SK-N-DZ (cell line): ENCODE measurements around the gene CA5A. TPM values are rescaled to one million over a fixed set of nuclear protein-coding genes. Genes with fewer than 3 reads are reported as not detected.
A peak's percentile ranks its signal among the peaks of the same experiment; 100 is the strongest.
"Not testable (repeated sequence)": the region's sequence is repeated elsewhere in the genome, so short reads cannot be mapped to it uniquely, and the experiment has no call there.

Source experiments
- DNase-seq: peaks from one replicate; pipeline ENCODE4 v3.0.0-alpha.2; 2015; ENCODE audit warnings: low spot score
- polyA plus RNA-seq, 2 experiments: library from polyadenylated mRNA; depleted of rRNA; stranded (reverse); fragments of >200 nt; gene quantifications; 2 replicates each; pipeline ENCODE4 v1.2.3, GENCODE V29; 2014

CA5A gene
- polyA plus RNA-seq (2014; cell fraction: cytosol; rRNA removed), result not detected in 2 replicates
- 1.3 TPM in 1 of 2 replicates, not detected in the other for polyA plus RNA-seq (2014; cell fraction: nucleus; rRNA removed)

DNA sequence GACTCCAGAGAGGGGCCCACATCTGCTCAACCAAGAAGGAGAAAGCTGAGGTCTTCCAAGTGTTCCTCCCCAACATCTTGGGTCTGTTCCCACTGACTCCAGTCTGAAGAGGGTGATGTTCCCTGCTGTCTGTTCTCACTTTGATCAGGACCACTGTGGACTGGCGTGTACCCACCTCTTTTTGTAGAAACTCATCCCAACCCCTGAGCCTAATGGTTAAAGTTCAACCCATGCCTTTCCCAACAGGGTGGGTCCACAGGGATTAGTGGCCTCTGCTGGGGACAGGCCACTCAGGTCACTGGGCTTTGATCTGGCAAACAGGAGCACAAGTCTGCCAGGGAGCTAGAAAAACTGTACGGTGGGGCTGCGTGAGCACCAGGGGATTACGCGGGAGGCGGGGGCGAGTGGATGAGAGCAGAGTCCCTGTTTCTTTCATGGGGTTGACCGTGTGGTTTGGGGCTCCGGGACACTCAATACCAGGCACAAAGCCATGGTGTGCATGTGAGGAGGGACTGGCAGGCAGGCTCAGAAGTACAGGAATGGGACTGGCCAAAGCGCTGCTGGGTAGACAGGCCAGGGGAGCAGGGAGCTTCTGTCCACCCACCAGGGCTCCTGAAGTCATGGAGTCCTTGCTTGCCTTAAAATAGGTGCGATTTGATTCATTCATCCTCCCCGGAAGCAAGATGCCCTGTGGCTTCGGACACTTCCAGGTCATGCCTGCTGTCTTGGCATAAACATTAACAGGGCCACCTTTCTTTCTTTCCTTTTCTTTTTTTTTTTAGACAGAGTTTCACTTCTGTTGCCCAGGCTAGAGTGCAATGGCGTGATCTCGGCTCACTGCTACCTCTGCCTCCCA lies at the start of gene CA5A:
TSS of gene CA5A (minus strand) at position 155 of the 856 bp plus-strand sequence. CDS start at position 76, 79 bp downstream.
- no peak for DNase-seq

DNA sequence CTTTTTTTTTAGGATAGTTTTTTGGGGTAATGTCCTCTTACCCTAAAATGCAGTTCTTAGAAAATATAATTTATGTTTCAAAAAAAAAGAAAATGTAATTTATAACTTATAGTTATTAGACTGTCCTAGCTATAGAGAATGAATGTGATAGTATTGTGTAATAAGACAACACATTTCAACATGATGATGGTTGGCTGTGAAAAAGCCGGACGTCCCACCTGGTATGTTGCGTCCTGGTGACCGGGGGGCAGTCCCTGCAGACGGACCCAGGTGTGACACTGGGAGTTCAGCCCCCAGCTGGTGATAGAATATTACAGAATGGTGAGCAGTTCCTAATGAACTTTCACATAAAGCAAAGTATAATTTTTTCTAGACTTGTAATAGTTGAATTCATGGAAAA lies 49.2 kb upstream of the CA5A start:
- DNase-seq, result not testable (repeated sequence)

DNA sequence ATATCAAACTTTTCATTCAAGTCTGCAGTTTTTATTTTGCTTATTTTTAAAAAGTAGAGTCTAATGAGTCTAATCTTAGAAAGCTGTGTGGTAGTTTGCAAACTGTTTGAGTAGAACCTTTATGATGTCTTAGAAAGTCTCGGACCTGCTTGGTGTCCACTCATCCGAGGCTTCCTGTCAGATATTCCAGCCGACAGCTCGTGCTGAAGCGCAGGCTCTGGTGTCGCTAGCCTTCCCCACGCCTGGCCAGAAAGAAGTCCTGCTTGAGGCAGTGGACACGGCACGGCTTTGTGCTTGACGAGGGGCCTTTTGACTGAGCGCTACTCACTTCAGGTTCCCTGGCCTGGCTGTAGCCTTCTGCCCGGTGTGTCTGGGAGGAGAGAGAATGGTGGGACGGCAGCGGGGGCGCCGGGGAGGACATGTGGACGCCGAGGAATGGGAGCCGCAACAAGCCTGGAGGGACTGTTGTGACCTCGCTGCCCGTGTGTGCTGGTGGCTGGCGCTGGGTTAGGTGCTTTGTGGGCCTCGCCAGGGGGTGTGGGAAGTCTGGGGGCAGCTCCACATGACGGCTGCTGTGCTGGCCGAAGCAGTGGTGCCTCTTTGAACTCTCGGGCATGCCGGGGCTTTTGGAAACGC lies 48.4 kb upstream of the CA5A start:
- DNase-seq, result no peak

DNA sequence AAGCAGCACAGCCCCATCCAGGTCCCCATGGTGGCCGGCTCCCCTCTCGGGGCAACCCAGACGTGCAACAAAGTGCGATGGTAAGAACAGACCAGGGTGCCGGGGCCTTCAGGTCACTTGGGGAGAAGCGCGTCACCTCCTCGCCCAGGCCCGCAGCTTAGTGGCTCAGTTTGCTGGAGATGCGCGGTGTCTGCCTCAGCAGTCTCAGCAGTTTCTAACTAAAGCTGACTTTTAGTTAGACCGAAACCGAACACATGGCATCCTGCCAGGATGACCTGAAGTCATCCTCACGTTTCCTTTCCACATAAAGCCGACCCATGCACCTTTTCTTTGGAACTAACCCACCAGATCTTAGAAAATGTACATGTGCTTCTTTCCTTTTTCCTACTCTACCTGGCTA lies 47.9 kb upstream of the CA5A start:
- DNase-seq, result not testable (repeated sequence)

DNA sequence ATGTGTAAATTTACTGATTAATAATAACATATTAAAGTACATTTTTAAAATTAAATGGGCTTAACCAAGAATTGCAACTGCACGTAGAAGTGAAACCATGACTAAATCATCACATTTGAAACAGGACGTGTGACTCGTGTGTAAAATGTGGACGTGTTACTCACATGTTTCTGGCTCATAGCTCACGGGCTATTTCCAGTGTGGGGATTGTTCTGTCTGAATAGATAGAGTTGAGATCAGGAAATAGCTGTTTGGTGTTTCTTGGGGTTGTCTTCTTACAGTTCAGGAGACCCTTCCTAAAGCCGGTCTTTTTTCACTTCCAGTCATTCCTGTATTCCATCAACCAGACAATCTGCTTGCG lies 47.4 kb upstream of the CA5A start:
- DNase-seq, result not testable (repeated sequence)

DNA sequence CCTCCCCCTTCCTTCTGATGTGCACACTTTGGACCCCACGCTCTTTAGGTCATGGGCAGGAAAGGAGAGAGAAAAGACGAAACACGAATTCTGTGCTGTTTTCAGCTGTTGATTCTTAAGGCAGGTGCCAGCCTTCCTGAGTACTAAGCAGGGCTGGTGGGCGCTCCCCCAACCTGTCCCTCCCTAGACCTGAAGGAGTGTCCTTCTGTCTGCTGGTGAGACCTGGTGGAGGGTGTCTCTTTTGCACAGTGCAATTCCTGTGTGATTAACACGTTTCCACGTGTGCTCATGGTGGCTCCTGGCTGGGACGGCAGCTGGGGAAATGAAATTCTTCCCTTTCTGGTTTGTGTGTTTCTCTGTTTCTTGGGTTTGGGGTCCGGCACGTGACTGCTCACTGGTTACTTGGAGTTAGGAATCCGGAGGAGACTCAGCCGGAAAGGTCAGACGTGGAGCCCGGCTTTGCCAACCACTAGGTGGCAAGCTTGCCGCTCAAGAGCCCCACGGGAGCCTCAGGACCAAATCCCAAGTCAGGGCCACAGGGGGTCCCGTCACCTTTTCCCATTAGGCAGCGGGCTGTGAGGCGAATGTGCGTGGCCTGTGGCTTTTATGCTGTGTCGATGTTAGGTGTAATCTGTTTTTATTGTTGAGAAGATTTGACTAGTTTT lies 46.9 kb upstream of the CA5A start:
- not testable (repeated sequence) for DNase-seq

DNA sequence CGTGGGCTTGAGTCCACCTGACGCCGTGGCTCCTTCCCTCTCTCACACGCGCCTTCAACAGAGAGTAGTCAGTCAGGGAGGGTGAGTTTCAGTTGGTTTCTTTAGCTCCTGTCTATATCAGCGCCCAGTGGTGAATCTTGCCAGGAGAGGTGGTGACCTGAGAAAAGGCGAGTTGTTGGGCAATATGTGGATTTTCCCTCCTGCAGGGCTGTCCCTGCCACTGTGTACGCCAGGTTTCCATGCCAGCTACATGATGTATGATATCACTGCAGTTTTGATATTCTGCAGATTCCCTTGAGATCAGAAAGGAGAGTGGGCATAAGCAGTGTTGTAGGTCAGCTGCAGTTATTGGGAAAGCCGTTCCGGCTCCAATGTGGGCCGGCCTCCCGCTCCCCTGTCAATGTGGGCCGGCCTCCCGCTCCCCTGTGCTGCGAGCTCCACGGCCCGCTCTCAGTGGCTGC lies 46.3 kb upstream of the CA5A start:
- no peak for DNase-seq

DNA sequence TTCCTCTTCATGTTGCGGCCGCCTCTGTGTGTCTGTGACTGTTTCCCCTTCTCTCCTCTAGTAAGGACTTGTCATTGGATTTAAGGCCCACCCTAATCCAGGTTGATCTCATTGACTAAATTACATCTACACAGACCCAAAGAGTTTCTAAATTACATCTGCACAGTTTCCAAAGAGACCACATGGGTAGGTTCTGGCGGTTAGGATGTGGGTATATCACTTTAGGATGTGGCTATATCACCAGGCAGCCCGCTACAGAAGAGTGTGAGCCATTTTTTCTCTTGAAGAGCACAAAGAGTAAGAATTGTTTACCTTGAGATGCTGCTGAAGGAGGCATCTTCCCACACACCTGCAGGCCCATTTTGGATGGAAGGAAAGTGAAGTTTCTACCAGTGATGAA lies 45.0 kb upstream of the CA5A start:
- not testable (repeated sequence) for DNase-seq

DNA sequence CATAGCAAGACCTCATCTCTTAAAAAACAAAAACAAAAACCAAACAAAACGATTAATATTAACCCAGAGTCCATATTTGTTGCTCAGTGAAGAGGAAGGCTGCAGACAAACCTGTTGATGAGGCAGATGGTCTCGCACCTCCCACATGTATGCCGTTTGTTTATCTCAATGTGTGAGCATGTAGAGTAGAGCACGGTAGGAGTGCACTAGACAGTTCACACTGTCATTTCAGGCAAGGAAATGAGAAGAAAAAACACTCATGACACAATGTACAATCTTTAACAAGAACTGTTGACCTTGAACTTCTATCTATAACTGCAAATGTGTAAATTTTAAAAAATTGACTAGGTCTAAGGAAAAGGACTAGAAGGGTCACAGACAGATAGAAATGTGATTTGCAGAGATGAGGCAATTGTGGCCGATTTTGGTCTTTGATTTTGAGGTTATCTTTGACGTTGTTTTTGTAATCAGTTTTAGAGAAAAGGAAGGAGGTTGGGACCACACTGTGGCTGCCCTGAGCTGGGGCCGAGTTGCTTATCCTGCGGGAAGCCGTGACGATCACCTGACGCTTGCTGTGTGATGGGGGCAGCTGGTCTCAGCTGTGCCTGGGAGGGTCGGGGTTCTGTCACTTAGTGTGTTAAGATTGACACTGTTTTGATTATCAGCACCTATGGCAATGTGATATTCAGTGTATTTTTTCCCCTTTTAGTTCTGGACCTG lies 43.7 kb upstream of the CA5A start:
- not testable (repeated sequence) for DNase-seq

DNA sequence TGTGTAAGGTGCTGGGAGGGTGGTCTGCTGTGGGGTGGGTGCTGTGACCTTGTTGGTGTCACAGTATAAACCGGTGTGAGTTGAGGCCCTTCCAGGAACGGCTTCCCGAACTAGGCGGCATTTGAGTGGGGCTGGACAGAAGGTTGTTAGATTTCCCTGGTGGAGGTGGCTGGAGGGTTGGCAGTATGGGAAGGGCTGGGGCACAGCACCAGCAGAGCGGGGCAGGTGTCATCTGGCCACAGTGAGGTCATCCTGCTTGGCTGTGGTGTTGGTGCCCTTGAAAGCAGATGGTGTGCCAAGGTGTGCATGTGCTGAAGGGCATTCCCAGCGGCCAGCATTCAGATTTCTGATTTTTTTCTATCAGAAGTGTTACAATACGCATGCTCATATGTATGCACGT lies 43.0 kb upstream of the CA5A start:
- no peak for DNase-seq

DNA sequence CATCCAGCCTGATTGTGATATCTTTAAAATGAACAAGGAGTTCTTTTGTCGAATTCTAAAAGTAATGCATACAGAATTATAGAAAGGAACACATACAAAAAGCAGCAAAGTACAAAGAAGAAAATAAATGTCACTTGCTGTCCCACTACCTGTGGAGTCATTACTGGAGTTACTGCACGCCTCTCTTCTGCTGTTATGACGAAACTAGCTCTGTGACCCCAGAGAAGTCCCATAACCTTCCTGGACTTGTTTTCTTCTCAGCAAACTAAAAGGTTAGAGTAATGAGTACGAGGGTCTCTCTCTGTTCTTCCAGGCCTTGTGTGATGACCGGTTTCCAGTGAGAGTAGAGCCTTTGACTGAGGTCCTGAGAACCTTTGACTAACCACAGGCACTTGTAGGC lies 41.8 kb upstream of the CA5A start:
- no peak for DNase-seq

DNA sequence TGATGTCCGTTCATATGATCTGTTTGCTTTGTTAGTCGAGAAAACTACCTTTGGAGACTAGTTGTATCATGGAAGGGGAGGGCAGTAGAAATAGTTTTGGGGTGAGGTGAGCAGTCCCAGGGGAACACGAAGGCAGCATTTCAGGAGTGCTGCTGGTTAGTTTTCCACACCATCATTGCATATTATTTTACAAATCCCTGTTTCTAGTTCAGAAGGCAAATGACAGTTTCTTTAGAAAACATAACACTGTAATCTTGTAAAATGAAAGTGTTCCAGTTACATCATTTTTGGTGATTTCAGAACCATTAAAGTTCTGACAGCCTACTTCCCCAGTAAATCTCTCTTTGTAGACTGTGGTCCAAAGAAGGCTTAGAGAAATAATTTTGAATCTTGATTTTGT lies 40.3 kb upstream of the CA5A start:
- no peak for DNase-seq

DNA sequence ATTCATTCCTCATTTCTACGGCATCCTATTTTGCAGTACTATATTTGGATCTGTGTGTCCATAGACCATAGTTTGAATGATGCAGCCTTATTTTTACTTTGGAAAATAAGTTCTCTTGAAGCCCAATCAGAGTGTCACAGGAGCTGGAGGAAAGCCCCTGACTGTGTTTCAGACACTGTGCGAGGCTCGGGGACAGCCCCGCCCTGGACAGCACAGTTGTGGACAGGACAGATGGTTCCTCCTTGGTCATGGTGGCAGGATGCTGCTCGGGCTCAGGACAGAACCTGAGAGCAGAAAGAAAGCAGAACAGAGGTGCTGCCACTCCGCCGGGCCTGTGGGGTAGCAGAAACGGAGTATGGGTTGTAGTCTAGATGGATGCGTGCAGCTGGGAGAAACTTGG lies 37.8 kb upstream of the CA5A start:
- no peak for DNase-seq

DNA sequence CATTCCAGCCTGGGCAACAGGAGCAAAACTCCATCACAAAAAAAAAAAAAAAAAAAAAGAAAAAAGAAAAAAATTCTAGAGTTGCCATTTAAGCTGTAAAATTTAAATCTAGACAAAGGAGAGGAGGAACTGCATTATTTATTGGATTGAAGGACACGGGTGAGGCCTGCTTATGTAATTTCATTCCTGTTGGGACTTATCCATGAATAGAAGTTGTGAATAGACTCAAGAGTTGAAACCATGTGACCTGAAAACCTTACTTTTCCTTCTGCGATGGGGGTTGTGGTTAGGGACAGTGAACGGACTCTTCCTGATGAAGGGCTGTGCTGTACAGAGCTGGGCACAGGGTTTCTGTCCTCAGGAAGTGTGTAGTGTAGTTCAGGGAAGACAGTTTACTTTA lies 37.4 kb upstream of the CA5A start:
- no peak for DNase-seq

DNA sequence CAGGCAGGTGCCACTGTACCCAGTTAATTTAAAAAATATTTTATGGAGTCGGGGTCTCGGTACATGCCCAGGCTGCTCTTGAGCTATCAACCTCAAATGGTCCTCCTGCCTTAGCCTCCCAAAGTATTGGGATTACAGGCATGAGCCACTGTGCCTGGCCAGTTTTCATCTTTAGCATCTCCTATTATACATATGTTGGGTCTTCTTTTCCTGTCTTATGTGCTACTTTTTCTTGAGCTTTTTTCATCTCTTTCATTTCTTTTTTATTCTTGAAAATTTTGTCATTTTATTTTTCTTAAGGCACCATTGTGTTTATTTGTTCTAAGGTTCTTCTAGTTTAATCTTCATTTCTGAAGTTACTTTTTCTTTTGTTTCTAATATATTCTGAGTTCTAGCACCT lies 35.6 kb upstream of the CA5A start:
- no peak for DNase-seq

DNA sequence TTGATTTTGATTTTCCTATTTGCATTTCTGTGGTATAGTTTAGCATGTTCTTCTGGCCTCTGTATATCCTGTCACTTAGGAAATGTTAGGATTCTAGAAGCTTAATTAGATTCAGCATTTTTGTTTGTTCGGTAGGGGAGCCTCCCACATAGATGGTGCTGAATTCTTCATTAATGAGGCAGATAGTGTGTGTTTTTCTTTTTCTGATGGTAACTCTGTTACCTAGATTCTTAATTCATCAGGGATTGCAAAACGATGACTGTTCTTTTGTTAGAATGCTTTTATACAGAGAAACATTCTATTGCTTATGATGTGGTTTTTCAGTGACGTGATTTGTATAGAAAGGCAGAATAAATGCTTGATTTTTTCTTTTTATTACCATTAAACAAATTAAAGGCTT lies 33.9 kb upstream of the CA5A start:
- DNase-seq, result no peak

DNA sequence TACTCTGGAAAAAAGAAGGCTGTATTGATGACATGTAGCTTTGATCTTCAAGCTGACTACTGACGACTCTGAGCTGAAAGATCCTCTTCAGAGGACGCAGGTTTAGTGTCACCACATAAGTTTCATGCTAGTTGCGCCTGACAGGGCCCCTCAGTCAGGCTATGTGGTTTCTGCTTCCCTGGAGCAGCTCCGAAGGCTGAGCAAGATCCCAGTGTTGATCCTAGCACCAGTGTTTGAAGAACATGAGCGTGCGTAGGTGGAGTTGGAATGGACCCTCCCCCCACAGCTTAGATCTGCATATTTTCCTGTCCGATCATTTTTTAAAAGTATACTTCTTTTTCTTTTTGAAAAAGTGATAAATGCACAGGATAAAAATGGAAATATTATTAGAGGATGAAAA lies 32.2 kb upstream of the CA5A start:
- DNase-seq, result no peak

DNA sequence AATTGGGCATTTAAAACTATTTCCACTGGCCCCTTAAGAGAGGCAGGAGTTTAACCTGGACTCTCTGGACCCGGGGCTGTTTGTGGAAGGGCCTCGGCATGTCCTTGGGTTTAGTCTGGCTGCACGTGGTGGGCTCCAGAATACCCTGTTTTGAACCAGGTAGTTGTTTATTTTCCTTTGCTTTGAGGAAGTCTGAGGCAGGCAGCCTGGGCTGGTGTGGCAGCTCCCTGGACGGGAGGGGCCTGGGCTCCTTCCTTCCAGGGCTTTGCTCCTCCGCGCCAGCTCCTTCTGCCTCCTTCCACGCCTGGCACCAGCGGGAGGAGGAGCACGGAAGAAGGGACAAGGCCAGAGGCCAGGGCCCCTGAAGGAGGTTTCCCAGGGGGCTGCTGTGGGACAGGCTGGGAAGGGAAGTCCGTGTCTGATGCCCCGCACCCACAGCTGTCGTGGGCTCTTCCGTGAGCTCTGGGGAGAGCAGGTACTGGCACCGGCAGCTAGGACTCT lies 30.4 kb upstream of the CA5A start:
- no peak for DNase-seq

DNA sequence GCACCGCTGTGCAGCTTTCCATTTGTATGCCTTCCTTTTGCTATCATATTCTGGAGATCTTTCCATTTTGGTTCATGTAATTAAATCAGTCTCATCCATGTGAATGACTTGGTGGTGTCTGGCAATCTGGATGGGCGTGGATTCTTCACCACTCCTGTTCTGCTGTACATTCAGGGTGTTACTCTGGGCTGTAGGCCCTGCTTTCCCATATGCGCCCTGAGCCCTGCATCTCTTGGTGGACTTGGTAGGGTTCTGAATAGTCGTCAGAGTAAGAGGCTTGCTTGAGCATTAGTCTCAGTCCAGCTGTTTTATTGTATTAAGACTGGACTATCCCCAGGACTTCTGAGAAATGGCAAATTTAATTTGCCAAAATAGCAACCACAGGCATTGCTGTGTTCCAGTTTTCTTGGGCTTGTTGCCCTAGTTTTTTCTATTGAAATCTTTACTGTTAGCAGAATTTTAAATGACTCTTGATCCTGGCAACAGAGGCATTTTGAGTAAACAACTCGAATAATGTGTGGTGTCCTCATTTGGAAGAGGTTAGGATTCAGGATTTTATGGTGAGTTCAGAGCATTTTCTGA lies 29.8 kb upstream of the CA5A start:
- peak; percentile 85 for DNase-seq

DNA sequence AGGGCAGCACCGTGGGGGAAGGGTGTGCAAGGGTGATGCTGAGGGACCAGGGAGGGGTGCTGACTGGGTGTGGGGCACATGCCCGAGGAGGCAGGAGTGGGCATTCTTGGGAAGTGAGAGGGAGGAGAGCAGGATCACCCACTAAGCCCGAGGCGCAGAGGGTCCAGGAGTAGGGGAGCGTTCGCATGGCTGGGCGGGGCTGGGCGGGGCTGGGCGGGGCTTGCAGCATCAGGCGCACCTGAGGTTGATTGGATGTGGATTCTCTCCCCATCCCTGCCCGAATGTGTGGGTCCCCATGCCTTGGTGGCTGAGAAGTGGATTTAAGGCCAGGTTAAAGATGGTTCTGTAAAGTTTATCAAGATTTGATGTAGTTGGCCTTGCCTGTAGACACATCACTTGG lies 29.1 kb upstream of the CA5A start:
- no peak for DNase-seq

DNA sequence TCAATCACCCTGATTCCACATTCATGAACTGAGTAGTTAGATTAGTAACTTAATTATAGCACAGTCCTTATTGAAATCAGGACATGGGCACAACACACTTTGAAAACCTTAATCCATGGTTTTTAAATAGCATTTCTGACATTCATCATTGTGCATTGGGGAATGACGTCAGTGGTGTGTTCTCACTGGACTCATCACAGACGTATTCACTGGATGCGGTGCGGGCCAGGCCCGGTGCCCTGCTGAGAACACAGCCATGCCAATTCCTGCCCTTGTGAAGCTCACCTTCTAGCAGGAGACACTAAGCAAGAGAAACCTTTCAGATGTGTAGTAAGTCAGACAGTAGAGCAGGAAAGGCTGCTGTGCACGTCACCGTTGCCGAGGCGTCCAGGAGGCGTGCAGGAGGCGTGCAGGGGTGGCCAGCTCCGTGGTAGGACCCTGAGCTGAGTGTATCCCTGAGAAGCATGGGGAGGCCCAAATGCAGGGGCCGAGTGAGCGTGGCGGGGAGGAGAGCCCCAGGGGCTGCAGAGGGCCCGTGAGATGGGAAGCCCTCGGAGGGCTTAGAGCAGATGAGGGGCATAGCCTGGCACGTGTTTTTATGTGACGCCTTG lies 27.8 kb upstream of the CA5A start:
- no peak for DNase-seq
